Retinal pigment epithelial cell (primary cell): ENCODE data around the gene DPM3.

Experiments used
- DNase-seq: peaks from one replicate; pipeline ENCODE4 v3.0.0-alpha.2; 2010; ENCODE audit warnings: low read depth
- H3K4me3 ChIP-seq: 2 replicates; pipeline ENCODE4 v1.5.1; 2011; ENCODE audit warnings: mild to moderate bottlenecking, low read length, control low read depth, moderate library complexity
- TF ChIP-seq, protein P1 (sequence below): conservative IDR thresholded peaks from 2 replicates; pipeline ENCODE4 v1.5.1; 2011; ENCODE audit warnings: low read depth, low read length, control low read depth, inconsistent platforms

The DPM3 gene

DNA sequence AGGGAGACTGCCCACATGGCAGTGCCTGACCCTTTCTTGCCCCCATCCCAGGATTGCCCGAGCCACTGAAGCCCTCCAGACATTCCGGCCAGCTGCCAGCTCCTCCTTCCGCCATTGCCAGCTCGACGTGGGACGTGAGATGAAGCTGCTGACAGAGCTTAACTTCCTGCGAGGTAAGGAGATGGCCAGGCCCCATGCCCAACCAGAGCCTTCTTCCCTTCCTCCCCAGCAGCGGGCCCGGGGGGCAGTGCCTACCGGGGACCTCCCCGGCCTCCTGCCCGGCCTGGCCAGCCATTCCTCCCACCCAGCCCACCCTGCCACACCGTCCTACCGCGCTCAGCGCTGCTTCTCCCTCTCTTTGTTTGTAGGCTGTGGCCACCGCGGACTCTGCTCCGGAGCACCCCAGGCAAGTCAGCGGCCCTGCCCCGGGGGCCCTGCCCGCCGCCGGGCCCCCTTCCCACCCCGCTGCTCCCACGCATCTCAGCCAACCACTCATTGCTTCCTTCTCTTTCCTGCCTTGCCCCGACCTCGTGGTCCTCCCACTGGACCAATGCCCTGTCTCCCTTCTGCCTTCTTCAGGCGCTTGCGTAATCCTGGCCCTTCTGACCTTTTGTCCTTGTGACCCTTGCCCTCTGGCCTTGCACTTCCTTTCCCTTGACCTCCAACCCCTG is 38.2 kb upstream of the DPM3 start:
- no peak for DNase-seq
- no peak overlapping the region for H3K4me3 ChIP-seq
- TF ChIP-seq, protein P1, sequence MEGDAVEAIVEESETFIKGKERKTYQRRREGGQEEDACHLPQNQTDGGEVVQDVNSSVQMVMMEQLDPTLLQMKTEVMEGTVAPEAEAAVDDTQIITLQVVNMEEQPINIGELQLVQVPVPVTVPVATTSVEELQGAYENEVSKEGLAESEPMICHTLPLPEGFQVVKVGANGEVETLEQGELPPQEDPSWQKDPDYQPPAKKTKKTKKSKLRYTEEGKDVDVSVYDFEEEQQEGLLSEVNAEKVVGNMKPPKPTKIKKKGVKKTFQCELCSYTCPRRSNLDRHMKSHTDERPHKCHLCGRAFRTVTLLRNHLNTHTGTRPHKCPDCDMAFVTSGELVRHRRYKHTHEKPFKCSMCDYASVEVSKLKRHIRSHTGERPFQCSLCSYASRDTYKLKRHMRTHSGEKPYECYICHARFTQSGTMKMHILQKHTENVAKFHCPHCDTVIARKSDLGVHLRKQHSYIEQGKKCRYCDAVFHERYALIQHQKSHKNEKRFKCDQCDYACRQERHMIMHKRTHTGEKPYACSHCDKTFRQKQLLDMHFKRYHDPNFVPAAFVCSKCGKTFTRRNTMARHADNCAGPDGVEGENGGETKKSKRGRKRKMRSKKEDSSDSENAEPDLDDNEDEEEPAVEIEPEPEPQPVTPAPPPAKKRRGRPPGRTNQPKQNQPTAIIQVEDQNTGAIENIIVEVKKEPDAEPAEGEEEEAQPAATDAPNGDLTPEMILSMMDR = no peak

DNA sequence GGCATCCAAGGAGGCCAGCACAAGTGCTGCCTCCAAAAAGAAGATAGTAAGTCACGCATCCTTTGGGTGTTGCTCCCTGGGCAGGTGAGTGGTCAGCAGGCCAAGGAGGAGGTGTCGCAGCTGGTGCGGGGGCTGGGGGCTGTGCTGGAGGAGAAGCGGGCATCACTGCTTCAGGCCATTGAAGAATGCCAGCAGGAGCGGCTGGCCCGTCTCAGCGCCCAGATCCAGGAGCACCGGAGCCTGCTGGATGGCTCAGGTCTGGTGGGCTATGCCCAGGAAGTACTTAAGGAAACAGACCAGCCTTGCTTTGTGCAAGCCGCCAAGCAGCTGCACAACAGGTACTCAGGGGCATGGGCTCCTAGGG is 37.6 kb upstream of the DPM3 start:
- H3K4me3 ChIP-seq = no peak overlapping the region
- no peak for DNase-seq
- TF ChIP-seq, protein P1 = no peak

DNA sequence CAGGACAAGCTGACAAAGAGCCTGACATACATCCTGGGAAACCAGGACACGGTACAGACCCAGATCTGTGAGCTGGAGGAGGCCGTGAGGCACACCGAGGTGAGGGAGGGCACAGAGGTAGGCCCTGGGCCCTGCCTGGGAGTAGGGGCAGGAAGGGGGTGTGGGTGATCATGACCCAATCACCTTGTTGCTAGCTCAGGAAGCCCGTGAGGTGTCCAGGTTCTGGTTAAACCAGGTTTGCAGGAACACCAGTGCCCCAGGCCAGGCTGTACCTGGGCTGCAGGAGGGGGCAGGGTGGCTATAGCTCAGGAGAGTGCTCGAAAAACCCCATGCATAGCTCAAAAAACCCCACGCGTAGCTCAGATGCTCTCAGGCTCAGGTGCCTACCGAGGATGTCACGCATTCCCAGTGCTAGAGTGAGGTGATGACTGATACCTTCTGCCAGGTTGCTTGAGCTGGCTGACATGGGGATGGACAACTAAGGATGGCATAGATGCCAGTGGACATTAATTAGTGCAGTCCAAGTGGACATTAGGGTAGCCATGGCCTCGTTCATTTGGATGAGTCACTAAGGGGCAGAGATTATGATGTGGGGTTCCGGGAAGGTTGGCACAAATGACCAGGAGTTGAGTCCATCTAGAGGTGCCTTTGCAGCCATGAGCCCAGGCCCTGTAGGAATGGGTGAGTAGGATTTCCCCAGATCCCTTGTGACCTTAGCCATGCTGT is 37.0 kb upstream of the DPM3 start:
- DNase-seq = no peak
- TF ChIP-seq, protein P1 = no peak
- no peak overlapping the region for H3K4me3 ChIP-seq

DNA sequence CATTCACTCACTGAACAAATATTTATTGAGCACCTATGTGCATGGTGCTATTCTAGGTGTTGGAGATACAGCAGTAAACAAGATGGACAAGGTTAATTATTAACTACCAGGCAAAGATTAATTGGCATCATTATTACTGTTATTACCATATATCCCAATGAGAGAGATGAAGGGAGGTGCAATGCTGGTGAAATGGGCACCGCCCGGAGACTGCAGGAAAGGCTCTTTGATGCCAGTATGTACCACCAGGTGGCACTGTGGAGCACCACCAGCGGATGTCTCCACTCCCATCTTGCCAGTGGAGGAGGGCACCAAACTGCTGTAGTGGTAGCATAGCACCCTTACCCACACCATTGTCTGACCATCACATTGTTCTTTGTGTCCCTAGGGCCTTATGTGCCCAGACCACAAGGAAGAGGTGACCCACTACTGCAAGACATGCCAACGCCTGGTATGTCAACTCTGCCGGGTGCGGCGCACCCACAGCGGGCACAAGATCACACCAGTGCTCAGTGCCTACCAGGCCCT is 36.3 kb upstream of the DPM3 start:
- TF ChIP-seq, protein P1 = peak; percentile 94
- H3K4me3 ChIP-seq = no peak overlapping the region
- no peak for DNase-seq

DNA sequence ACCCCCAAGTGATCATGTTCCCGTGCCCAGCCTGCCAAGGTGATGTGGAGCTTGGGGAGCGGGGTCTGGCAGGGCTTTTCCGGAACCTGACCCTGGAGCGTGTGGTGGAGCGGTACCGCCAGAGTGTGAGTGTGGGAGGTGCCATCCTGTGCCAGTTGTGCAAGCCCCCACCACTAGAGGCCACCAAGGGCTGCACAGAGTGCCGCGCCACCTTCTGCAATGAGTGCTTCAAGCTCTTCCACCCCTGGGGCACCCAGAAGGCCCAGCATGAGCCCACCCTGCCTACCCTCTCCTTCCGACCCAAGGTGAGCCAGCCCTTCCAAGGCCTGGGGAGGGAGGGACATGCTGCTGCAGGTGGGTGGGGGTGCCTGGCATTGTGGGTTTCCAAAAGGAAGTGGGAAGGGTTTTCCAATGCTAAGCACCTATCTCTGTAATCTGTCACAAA is 35.6 kb upstream of the DPM3 start:
- TF ChIP-seq, protein P1 = peak; percentile 1
- no peak overlapping the region for H3K4me3 ChIP-seq
- DNase-seq = no peak

DNA sequence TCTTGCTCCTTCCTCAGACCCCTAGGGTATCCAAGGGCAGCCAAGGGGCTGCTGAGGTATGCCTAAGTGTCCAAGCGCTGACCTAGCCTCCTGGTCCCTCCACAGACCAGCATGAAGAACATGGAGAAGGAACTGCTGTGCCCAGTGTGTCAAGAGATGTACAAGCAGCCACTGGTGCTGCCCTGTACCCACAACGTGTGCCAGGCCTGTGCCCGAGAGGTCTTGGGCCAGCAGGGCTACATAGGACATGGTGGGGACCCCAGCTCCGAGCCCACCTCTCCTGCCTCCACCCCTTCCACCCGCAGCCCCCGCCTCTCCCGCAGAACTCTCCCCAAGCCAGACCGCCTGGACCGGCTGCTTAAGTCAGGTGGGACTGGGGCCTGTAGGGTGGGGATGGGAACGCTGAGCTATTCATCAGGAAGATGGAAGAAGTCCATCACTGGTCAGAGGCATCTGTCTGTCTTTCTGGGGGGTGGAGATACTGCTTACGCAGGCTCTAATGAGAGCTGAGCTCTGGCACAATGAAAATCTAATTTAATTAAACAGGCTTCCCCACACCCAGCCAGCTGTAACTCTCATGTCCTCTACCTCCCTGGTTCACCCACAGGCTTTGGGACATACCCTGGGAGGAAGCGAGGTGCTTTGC is 35.1 kb upstream of the DPM3 start:
- peak overlapping the region; percentile 96 for H3K4me3 ChIP-seq
- TF ChIP-seq, protein P1 = no peak
- DNase-seq = no peak
